ENCODE data around the gene C16orf74. TPM values are rescaled to one million over a fixed set of nuclear protein-coding genes. Genes with fewer than 3 reads are reported as not detected.
A peak's percentile ranks its signal among the peaks of the same experiment; 100 is the strongest.

The C16orf74 gene
- polyA plus RNA-seq, 1 donor (not counting 4 experiments of a cell fraction or from before 2014, with no cell fraction given), result 35.3 TPM

GRCh38 chr16:85773044-85773443, 22.1 kb upstream of the C16orf74 start:
- TF ChIP-seq EZH2 (IDR thresholded peaks at IDR 0.05; ENCODE audit: low read length), result no peak
- no peaks in the 10 kb centered on the region for H4K20me1 ChIP-seq (ENCODE audit: control insufficient read depth, extremely low read depth, insufficient read depth, low read length)
- no peak for FAIRE-seq

GRCh38 chr16:85770741-85771140, 19.8 kb upstream of the C16orf74 start:
- Histone ChIP-seq H4K20me1 (ENCODE audit: control insufficient read depth, extremely low read depth, insufficient read depth, low read length) (no peaks in the 10 kb centered on the region), H3K4me1 (ENCODE audit: control insufficient read depth, extremely low read depth, insufficient read depth, low read length) (peaks cover 17% of the 10 kb centered on the region), H3K36me3 (ENCODE audit: control insufficient read depth in 2 of 2, extremely low read depth in 1 of 2, insufficient read depth in 2 of 2, low read length in 2 of 2) (peaks cover 0 to 1% of the 10 kb centered on the region in 2 experiments), H3K27ac (ENCODE audit: control insufficient read depth, insufficient read depth, low read length) (no peak overlapping the region), H3K4me3 (ENCODE audit: control insufficient read depth in 2 of 3, extremely low read depth in 1 of 3, insufficient read depth in 2 of 3, low read depth in 1 of 3, low read length in 3 of 3) (no peak overlapping the region), H3K9ac (ENCODE audit: control insufficient read depth, extremely low read depth, insufficient read depth, low read length) (no peak overlapping the region), H3K9me1 (ENCODE audit: control insufficient read depth, extremely low read depth, insufficient read depth, low read length) (no peaks in the 10 kb centered on the region), H3K4me2 (ENCODE audit: control insufficient read depth, extremely low read depth, insufficient read depth, low read depth, low read length) (no peak overlapping the region), H2AFZ (ENCODE audit: control insufficient read depth, low read length) (no peak overlapping the region), H3K79me2 (ENCODE audit: control insufficient read depth, insufficient read depth, low read length) (no peaks in the 10 kb centered on the region), H3K27me3 (ENCODE audit: control insufficient read depth, extremely low read depth, insufficient read depth, low read length) (no peaks in the 10 kb centered on the region), H3K9me3 (ENCODE audit: control insufficient read depth, low read depth, low read length) (no peaks in the 10 kb centered on the region)
- DNase-seq (ENCODE audit: low read depth, low spot score), result no peak
- no peak for TF ChIP-seq CTCF (optimal IDR thresholded peaks at IDR 0.05 in 1 of 3, IDR thresholded peaks at IDR 0.05 in 1 of 3, conservative IDR thresholded peaks at IDR 0.05 in 1 of 3; ENCODE audit: extremely low read depth in 1 of 3, insufficient read depth in 2 of 3, low read length in 3 of 3)
- TF ChIP-seq EZH2 (IDR thresholded peaks at IDR 0.05; ENCODE audit: low read length), result no peak
- dilution Hi-C loops (cut with MboI; ENCODE audit: extremely low pct_ligation_motif_present, low sequenced_read_pairs), result no loop called here
- no peak for FAIRE-seq

More at GRCh38 chr16:85773044-85773443, 22.1 kb upstream of the C16orf74 start:
- no peaks in the 10 kb centered on the region for H3K9me3 ChIP-seq (ENCODE audit: control insufficient read depth, low read depth, low read length)
- no peaks in the 10 kb centered on the region for H3K9me1 ChIP-seq (ENCODE audit: control insufficient read depth, extremely low read depth, insufficient read depth, low read length)
- H3K9ac ChIP-seq (ENCODE audit: control insufficient read depth, extremely low read depth, insufficient read depth, low read length), result no peak overlapping the region
- H3K4me1 ChIP-seq (ENCODE audit: control insufficient read depth, extremely low read depth, insufficient read depth, low read length), result peaks cover 16% of the 10 kb centered on the region
- H3K4me2 ChIP-seq (ENCODE audit: control insufficient read depth, extremely low read depth, insufficient read depth, low read depth, low read length), result no peak overlapping the region
- no peak overlapping the region for H3K27ac ChIP-seq (ENCODE audit: control insufficient read depth, insufficient read depth, low read length)
- H2AFZ ChIP-seq (ENCODE audit: control insufficient read depth, low read length), result no peak overlapping the region
- DNase-seq (ENCODE audit: low read depth, low spot score), result no peak
- H3K79me2 ChIP-seq (ENCODE audit: control insufficient read depth, insufficient read depth, low read length), result no peaks in the 10 kb centered on the region
- H3K36me3 ChIP-seq (ENCODE audit: control insufficient read depth in 2 of 2, extremely low read depth in 1 of 2, insufficient read depth in 2 of 2, low read length in 2 of 2), result peaks cover 1 to 5% of the 10 kb centered on the region in 2 experiments
- no peak overlapping the region for H3K4me3 ChIP-seq (ENCODE audit: control insufficient read depth in 2 of 3, extremely low read depth in 1 of 3, insufficient read depth in 2 of 3, low read depth in 1 of 3, low read length in 3 of 3)
- H3K27me3 ChIP-seq (ENCODE audit: control insufficient read depth, extremely low read depth, insufficient read depth, low read length), result no peaks in the 10 kb centered on the region
- dilution Hi-C loops (cut with MboI; ENCODE audit: extremely low pct_ligation_motif_present, low sequenced_read_pairs), result no loop called here

GRCh38 chr16:85768199-85768598, 17.3 kb upstream of the C16orf74 start:
- H4K20me1 ChIP-seq (ENCODE audit: control insufficient read depth, extremely low read depth, insufficient read depth, low read length), result no peaks in the 10 kb centered on the region
- H3K9me1 ChIP-seq (ENCODE audit: control insufficient read depth, extremely low read depth, insufficient read depth, low read length), result no peaks in the 10 kb centered on the region
- DNase-seq (ENCODE audit: low read depth, low spot score) (no peak), FAIRE-seq (no peak)
- dilution Hi-C loops (cut with MboI; ENCODE audit: extremely low pct_ligation_motif_present, low sequenced_read_pairs), result no loop called here
- H3K79me2 ChIP-seq (ENCODE audit: control insufficient read depth, insufficient read depth, low read length), result no peaks in the 10 kb centered on the region
- H3K9ac ChIP-seq (ENCODE audit: control insufficient read depth, extremely low read depth, insufficient read depth, low read length), result peak overlapping the region; percentile 49
- no peaks in the 10 kb centered on the region for H3K9me3 ChIP-seq (ENCODE audit: control insufficient read depth, low read depth, low read length)
- H3K27me3 ChIP-seq (ENCODE audit: control insufficient read depth, extremely low read depth, insufficient read depth, low read length), result no peaks in the 10 kb centered on the region
- no peak for TF ChIP-seq EZH2 (IDR thresholded peaks at IDR 0.05; ENCODE audit: low read length)
- TF ChIP-seq CTCF (optimal IDR thresholded peaks at IDR 0.05 in 1 of 3, IDR thresholded peaks at IDR 0.05 in 1 of 3, conservative IDR thresholded peaks at IDR 0.05 in 1 of 3; ENCODE audit: extremely low read depth in 1 of 3, insufficient read depth in 2 of 3, low read length in 3 of 3), result no peak
- peak overlapping the region; percentile 69 for H3K27ac ChIP-seq (ENCODE audit: control insufficient read depth, insufficient read depth, low read length)
- H3K4me2 ChIP-seq (ENCODE audit: control insufficient read depth, extremely low read depth, insufficient read depth, low read depth, low read length), result peak overlapping the region; percentile 77
- peak overlapping the region in 1 of 3 experiments; percentile 16 for H3K4me3 ChIP-seq (ENCODE audit: control insufficient read depth in 2 of 3, extremely low read depth in 1 of 3, insufficient read depth in 2 of 3, low read depth in 1 of 3, low read length in 3 of 3)
- peaks cover 17% of the 10 kb centered on the region for H3K4me1 ChIP-seq (ENCODE audit: control insufficient read depth, extremely low read depth, insufficient read depth, low read length)
- peak overlapping the region; percentile 44 for H2AFZ ChIP-seq (ENCODE audit: control insufficient read depth, low read length)
- H3K36me3 ChIP-seq (ENCODE audit: control insufficient read depth in 2 of 2, extremely low read depth in 1 of 2, insufficient read depth in 2 of 2, low read length in 2 of 2), result peaks cover 0 to 1% of the 10 kb centered on the region in 2 experiments

All from keratinocyte (primary cell).